Measurements from ENCODE around the gene KRT83.
A peak's percentile ranks its signal among the peaks of the same experiment; 100 is the strongest.

The KRT83 gene

GRCh38 chr12:52285851-52286530 lies 35.2 kb downstream of the KRT83 start:
- no peak for TF ChIP-seq POLR2A (IDR thresholded peaks at IDR 0.05; ENCODE audit: low read depth, low read length)
- no peak for FAIRE-seq
- no peak for DNase-seq (ENCODE audit: insufficient read length)

GRCh38 chr12:52285172-52285745 lies 35.9 kb downstream of the KRT83 start:
- TF ChIP-seq POLR2AphosphoS5 (IDR thresholded peaks at IDR 0.05; ENCODE audit: low read depth, low read length) (no peak), POLR2A (IDR thresholded peaks at IDR 0.05; ENCODE audit: low read depth, low read length) (no peak), TAF1 (IDR thresholded peaks at IDR 0.05; ENCODE audit: borderline replicate concordance, low read depth, low read length) (no peak)
- FAIRE-seq: no peak
- DNase-seq (ENCODE audit: insufficient read length): no peak

DNA sequence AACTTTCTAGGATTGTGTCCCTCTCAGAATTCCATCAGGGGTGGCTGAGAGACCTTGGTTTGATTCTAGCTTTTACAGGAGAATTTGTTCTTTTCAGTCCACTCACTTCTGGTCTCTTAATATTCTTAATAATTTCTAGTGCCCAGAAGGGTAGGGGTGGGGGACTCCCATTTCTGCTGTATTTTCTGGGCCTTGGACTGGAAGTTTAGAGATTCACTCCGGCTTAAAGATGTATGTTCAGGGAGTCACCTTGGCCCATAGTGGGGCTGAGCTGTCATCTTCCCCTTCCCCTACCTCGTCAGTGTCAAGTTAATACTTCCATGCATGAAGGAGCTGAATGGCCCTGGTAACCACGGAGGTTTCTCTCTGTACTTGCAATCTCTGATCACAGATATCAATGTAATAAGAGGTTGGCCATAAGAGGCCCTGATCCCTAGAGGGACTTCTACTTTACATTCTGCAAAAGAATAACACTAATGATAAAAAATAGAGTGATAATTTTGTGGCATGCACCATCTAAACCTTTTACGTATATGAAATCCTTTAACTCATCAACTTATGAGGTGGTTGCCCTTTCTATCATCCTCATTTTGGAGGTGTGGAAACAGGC lies 36.5 kb downstream of the KRT83 start:
- FAIRE-seq (no peak), DNase-seq (ENCODE audit: insufficient read length) (no peak)
- TF ChIP-seq POLR2A (IDR thresholded peaks at IDR 0.05; ENCODE audit: low read depth, low read length) (no peak), TAF1 (IDR thresholded peaks at IDR 0.05; ENCODE audit: borderline replicate concordance, low read depth, low read length) (no peak), POLR2AphosphoS5 (IDR thresholded peaks at IDR 0.05; ENCODE audit: low read depth, low read length) (no peak)

GRCh38 chr12:52280796-52281560 lies 40.2 kb downstream of the KRT83 start:
- no peak for FAIRE-seq

GRCh38 chr12:52280319-52280795 lies 40.8 kb downstream of the KRT83 start:
- DNase-seq (ENCODE audit: insufficient read length) (no peak), FAIRE-seq (no peak)
- TF ChIP-seq POLR2A (IDR thresholded peaks at IDR 0.05; ENCODE audit: low read depth, low read length) (no peak), POLR2AphosphoS5 (IDR thresholded peaks at IDR 0.05; ENCODE audit: low read depth, low read length) (no peak), TAF1 (IDR thresholded peaks at IDR 0.05; ENCODE audit: borderline replicate concordance, low read depth, low read length) (no peak)

More at GRCh38 chr12:52280796-52281560, 40.2 kb downstream of the KRT83 start:
- no peak for TF ChIP-seq TAF1 (IDR thresholded peaks at IDR 0.05; ENCODE audit: borderline replicate concordance, low read depth, low read length)
- DNase-seq (ENCODE audit: insufficient read length): no peak

DNA sequence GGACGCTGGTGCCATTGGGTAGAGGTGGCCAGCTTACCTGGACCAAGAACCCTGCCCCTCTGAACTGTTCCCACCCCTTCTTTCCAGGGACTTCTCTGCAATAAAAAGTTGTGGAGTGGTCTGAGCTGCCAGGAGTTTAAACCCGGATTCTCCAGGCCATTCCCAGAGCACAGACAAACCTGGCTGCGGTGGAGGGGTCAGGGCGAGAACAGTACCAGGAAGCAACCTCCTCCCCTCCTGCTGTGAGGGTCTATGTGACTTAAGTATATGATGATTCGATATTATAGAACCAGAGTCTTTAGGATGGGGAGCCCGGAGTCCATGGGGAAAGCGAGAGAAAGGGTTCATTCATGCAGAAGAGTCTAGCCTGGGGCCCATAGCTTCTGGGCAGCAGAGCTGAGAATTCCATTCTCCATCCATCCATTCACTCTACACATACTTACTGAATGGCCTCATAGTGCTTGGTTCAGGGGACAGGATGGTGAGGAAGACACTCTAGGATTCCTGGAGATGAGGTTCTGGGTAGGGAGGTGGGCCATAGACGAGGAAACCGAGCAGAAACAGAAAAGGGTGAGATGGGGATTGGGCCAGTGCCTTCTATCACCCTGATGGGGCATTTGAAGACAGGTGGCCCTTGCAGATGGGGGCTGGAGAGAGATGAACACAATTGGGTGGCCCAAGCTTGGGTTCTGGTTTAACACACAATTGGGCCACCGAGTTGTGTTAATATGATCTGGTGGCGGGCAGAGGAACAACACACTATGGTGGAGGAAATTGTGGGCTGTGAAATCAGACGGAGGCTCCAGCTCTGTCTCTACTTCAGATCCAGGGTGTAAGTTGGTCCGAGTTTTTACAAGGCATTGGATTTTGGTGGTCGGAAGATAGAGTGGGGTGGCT lies 41.5 kb downstream of the KRT83 start:
- no peak for TF ChIP-seq POLR2AphosphoS5 (IDR thresholded peaks at IDR 0.05; ENCODE audit: low read depth, low read length)
- TF ChIP-seq TAF1 (IDR thresholded peaks at IDR 0.05; ENCODE audit: borderline replicate concordance, low read depth, low read length): no peak
- TF ChIP-seq POLR2A (IDR thresholded peaks at IDR 0.05; ENCODE audit: low read depth, low read length): no peak
- FAIRE-seq (no peak), DNase-seq (ENCODE audit: insufficient read length) (no peak)

DNA sequence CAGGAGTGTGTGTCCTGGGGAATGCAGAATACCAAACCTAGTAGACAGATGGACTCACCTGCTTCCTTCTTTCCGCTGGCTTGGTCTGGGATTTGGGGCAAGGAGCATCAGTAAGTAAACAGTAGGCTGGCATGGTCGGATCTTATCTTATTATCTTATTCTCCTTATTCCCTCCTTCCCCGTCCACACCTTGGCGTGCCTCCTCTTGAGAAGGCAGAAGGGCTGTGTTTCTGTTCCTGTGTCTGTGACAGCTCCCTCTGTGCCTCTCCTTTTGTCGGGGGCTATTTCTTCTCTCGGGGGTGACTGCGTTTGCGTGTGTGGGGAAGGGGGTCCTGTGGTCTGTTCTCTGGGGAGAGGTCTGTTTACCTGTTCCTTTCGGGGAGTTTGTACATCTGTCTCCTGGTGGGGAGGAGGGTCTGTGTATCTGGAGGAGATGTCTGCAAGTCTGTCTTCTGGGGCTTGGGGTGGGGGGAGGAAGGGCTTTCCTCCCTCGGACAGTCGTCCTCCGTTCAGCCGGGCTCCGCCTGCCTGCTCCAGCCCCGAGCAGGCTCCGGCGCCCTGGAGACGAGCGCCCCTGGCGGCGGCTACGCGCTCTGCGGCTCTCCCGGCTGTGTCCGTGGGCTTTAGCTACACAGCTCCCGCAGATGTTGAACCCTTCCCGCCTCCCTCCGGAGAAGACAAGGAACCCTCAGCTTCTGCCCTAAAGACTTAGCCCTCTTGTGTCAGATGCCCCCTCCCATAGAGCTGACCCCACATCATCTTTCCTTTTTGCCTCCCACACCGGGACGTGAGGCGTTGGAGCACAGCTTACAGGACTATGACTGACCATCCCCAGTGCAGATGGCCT lies 42.4 kb downstream of the KRT83 start:
- DNase-seq (ENCODE audit: insufficient read length): peak; percentile 89
- peak; percentile 94 for FAIRE-seq
- TF ChIP-seq POLR2A (IDR thresholded peaks at IDR 0.05; ENCODE audit: low read depth, low read length) (no peak), POLR2AphosphoS5 (IDR thresholded peaks at IDR 0.05; ENCODE audit: low read depth, low read length) (no peak), TAF1 (IDR thresholded peaks at IDR 0.05; ENCODE audit: borderline replicate concordance, low read depth, low read length) (no peak)

DNA sequence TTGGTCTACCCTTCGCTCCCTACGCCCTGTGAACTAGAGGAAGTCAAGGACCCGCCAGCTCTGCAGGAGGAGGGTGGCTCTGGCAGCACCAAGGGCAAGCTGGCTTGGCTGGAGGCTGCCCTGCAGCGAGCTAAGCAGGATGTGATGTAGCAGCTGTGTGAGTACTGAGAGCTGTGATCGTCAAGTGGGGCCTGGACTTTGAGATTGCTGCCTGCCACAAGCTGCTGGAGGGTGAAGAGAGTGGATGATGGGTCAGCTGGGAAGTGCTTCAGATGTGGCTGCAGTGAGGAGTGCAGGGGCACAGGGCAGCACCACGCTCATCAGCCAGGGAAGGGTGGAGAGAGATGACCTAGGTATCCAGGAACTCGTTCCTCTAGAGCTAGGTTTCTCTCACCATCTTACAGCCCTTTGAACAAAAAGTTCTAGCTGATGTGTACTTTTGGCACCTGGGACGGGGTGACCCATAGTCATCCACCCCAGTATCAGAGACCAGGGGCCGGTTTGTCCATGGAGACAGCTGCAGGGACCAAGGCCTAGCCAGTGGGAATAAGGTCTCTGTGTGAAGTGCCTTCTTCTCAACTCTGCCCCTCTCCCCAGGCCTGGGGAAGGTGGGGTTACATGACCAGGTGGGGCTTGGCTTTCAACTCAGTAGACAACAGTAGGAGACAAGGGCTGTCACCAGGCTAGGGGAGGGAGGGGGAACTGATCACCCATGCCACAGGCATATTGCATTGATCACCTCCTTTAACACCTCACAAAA lies 43.5 kb downstream of the KRT83 start:
- DNase-seq (ENCODE audit: insufficient read length): no peak
- TF ChIP-seq POLR2AphosphoS5 (IDR thresholded peaks at IDR 0.05; ENCODE audit: low read depth, low read length) (no peak), TAF1 (IDR thresholded peaks at IDR 0.05; ENCODE audit: borderline replicate concordance, low read depth, low read length) (no peak), POLR2A (IDR thresholded peaks at IDR 0.05; ENCODE audit: low read depth, low read length) (no peak)
- peak; percentile 53 for FAIRE-seq

DNA sequence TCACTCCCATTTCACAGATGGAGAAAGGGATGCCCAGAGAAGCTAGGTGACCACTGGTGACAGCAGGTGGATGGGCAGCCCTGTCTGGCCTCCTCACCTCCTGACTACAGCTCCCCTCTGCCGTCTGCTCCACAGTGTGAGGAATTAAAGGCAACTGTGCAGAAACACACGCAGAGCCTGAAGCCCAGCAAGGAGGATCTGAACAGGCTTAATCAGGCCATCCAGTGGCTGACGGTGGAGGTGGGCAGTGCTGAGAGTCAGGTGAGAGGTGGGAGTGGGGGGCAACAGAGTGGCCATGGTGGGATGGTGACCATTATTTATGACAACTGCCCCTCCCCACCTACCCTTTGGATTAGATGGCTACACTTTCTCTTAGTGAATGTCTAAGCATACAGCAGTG lies 45.5 kb downstream of the KRT83 start:
- FAIRE-seq (no peak), DNase-seq (ENCODE audit: insufficient read length) (no peak)
- no peak for TF ChIP-seq POLR2A (IDR thresholded peaks at IDR 0.05; ENCODE audit: low read depth, low read length)
- no peak for TF ChIP-seq POLR2AphosphoS5 (IDR thresholded peaks at IDR 0.05; ENCODE audit: low read depth, low read length)
- no peak for TF ChIP-seq TAF1 (IDR thresholded peaks at IDR 0.05; ENCODE audit: borderline replicate concordance, low read depth, low read length)
